Common myeloid progenitor, CD34-positive (primary cell): Measurements from ENCODE around the gene FAS.

Experiments
- CTCF ChIA-PET: fragments of 350-600 bp; sonication (Branson Sonifier 250); formaldehyde crosslinking; loops from one replicate; lab custom pipeline; 2021; ENCODE audit warnings: antibody characterized with exemption; lab: Charles Lee
- POLR2A ChIA-PET: fragments of 350-600 bp; sonication (Branson Sonifier 250); formaldehyde crosslinking; loops from one replicate; lab custom pipeline; 2021; ENCODE audit warnings: antibody characterized with exemption; lab: Charles Lee
- DNase-seq, 3 donors: peaks; one replicate each; pipeline versions ENCODE4 v3.0.0 to v3.0.0-alpha.2; 2013
- H3K27ac ChIP-seq, 2 experiments: 1 replicate in 1 of 2; 2 replicates in 1 of 2; pipeline ENCODE4 v1.7.0; 2013; ENCODE audit warnings: inconsistent platforms in 2 of 2, low read length in 2 of 2, mild to moderate bottlenecking in 2 of 2, low read depth in 1 of 2, moderate library complexity in 1 of 2; ENCODE audit not compliant: severe bottlenecking in 2 of 2, insufficient read depth in 1 of 2, poor library complexity in 1 of 2
- H3K27me3 ChIP-seq, 5 experiments: replicated peaks in 2 of 5; 1 replicate in 3 of 5; 2 replicates in 2 of 5; pipeline versions ENCODE4 v1.6.1 to v1.7.0; 2013; ENCODE audit warnings: low read length in 4 of 5, mild to moderate bottlenecking in 2 of 5, moderate library complexity in 2 of 5, inconsistent platforms in 1 of 5; ENCODE audit not compliant: insufficient read depth in 5 of 5, control insufficient read depth in 4 of 5
- H3K36me3 ChIP-seq, 4 experiments: 1 replicate in 2 of 4; 2 replicates in 2 of 4; pipeline versions ENCODE4 v1.6.1 to v1.7.0; 2013; ENCODE audit warnings: low read length in 3 of 4, control low read depth in 1 of 4, mild to moderate bottlenecking in 1 of 4; ENCODE audit not compliant: control insufficient read depth in 4 of 4, insufficient read depth in 4 of 4
- H3K4me1 ChIP-seq, 4 experiments: 1 replicate in 3 of 4; 2 replicates in 1 of 4; pipeline versions ENCODE4 v1.6.1 to v1.7.1; 2013; ENCODE audit warnings: low read length in 3 of 4, mild to moderate bottlenecking in 3 of 4, control low read depth in 1 of 4, inconsistent platforms in 1 of 4, moderate library complexity in 1 of 4; ENCODE audit not compliant: control insufficient read depth in 4 of 4, insufficient read depth in 4 of 4; ENCODE audit errors: control extremely low read depth in 1 of 4
- H3K4me3 ChIP-seq, 7 experiments: 1 replicate in 4 of 7; 2 replicates in 3 of 7; pipeline versions ENCODE4 v1.5.1 to v1.7.0; 2013; ENCODE audit warnings: mild to moderate bottlenecking in 7 of 7, low read length in 6 of 7, moderate library complexity in 6 of 7, inconsistent platforms in 2 of 7, low read depth in 2 of 7, control low read depth in 1 of 7; ENCODE audit not compliant: insufficient read depth in 4 of 7, control insufficient read depth in 1 of 7; ENCODE audit errors: extremely low read depth in 1 of 7
- H3K9me3 ChIP-seq, 5 experiments: 1 replicate in 4 of 5; 2 replicates in 1 of 5; pipeline versions ENCODE4 v1.6.1 to v1.7.1; 2013; ENCODE audit warnings: low read length in 4 of 5, mild to moderate bottlenecking in 2 of 5, inconsistent platforms in 1 of 5, low read depth in 1 of 5, moderate library complexity in 1 of 5; ENCODE audit not compliant: control insufficient read depth in 4 of 5, insufficient read depth in 2 of 5; ENCODE audit errors: control extremely low read depth in 1 of 5
- WGBS: methylation state at CpG from one replicate; pipeline ENCODE4 v1.1.5; 2013; ENCODE audit not compliant: insufficient coverage; 5-methylcytosine and 5-hydroxymethylcytosine counted together

FAS gene

DNA sequence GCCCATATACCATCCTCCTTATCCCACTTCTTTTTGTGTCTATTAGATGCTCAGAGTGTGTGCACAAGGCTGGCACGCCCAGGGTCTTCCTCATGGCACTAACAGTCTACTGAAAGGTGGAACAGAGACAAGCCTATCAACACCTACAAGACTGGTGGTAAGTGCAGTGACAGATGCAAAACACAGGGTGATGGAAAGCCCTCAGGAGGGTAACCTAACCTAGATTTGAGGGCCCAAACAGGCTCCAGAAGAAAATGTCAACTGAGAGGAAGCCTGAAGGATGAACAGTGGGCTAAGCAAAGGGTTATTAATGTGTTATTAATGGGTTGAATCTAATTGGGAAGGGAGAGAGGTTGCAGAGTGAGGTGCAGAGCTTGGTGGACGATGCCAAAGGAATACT lies 1.2 kb upstream of the FAS start:
- POLR2A ChIA-PET: interaction anchor here (0.7 kb wide), 2 partner anchors 25 to 429 kb away, joined by 3 to 4 read pairs; no protein-coding TSS in a partner anchor
- peak in 1 of 3 donors; percentile 31 for DNase-seq
- Histone ChIP-seq H3K27me3 (no peaks in the 10 kb centered on the region), H3K36me3 (no peaks in the 10 kb centered on the region), H3K9me3 (no peaks in the 10 kb centered on the region), H3K27ac (no peak overlapping the region), H3K4me1 (peaks cover 16 to 55% (median 36%) of the 10 kb centered on the region in 4 experiments), H3K4me3 (peak overlapping the region in 1 of 7 experiments; percentile 84)
- WGBS: 0% methylated on average over 1 of the region's 2 CpGs
- CTCF ChIA-PET: interaction anchor here (0.8 to 5.8 kb wide), 10 partner anchors 10 to 157 kb away, joined by 3 to 58 read pairs (median 4); no protein-coding TSS in a partner anchor

DNA sequence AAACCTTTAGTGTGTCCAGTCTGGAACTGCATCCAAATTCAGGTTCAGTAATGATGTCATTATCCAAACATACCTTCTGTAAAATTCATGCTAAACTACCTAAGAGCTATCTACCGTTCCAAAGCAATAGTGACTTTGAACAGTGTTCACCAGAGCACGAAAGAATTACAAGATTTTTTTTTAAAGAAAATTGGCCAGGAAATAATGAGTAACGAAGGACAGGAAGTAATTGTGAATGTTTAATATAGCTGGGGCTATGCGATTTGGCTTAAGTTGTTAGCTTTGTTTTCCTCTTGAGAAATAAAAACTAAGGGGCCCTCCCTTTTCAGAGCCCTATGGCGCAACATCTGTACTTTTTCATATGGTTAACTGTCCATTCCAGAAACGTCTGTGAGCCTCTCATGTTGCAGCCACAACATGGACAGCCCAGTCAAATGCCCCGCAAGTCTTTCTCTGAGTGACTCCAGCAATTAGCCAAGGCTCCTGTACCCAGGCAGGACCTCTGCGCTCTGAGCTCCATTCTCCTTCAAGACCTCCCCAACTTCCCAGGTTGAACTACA lies 694 bp upstream of the FAS start:
- Histone ChIP-seq H3K4me1 (peaks cover 16 to 55% (median 36%) of the 10 kb centered on the region in 4 experiments), H3K27me3 (no peaks in the 10 kb centered on the region), H3K4me3 (peak overlapping the region; percentile 75 to 98 (median 94)), H3K27ac (peak overlapping the region in 1 of 2 experiments; percentile 88), H3K9me3 (no peaks in the 10 kb centered on the region), H3K36me3 (no peaks in the 10 kb centered on the region)
- ChIA-PET CTCF (interaction anchor here (0.7 to 5.8 kb wide), 15 partner anchors 8 to 226 kb away, joined by 3 to 58 read pairs (median 4); no protein-coding TSS in a partner anchor), POLR2A (interaction anchor here (0.6 to 0.7 kb wide), 3 partner anchors 25 to 628 kb away, joined by 3 to 4 read pairs (median 3); no protein-coding TSS in a partner anchor)
- 15% methylated on average over 7 of the region's 8 CpGs for WGBS
- DNase-seq: peak; percentile 51 to 77 (median 76)

DNA sequence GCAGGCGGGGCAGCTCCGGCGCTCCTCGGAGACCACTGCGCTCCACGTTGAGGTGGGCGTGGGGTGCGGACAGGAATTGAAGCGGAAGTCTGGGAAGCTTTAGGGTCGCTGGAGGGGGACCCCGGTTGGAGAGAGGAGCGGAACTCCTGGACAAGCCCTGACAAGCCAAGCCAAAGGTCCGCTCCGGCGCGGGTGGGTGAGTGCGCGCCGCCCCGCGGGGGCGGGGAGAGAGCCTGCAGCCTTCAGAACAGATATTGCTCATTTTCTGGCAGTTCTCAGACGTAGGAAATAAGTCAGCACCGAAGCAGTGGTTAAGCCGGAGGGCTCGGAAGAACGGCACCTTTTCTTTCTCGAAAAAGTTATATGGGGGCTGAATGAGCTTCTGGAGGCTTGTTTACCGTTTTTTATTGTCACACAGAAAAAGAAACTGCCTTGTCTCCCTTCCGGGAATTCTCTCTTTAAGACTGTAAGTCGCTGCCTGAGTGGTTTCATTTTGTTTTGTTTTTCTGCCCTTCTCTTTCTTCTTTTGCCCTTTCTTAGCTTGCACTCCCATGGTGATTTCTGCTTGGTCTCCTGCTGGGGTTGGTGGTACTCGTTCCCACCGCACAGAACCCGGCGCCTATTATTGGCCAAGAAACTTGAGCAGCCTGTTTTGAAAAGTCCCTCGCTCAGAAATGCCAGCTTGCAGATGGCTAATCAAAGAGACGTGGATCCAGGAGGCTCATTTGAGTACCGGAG lies 732 bp downstream of the FAS start:
- ChIA-PET CTCF (interaction anchor here (1.2 to 5.8 kb wide), 11 partner anchors 9 to 217 kb away, joined by 3 to 58 read pairs (median 6); no protein-coding TSS in a partner anchor), POLR2A (interaction anchor here (0.6 kb wide), 1 partner anchor 12 kb away, joined by 3 read pairs; no protein-coding TSS in a partner anchor)
- Histone ChIP-seq H3K27ac (peak overlapping the region; percentile 48 to 88), H3K36me3 (no peaks in the 10 kb centered on the region), H3K4me1 (peaks cover 17 to 55% (median 36%) of the 10 kb centered on the region in 4 experiments), H3K4me3 (peak overlapping the region; percentile 75 to 98 (median 94)), H3K9me3 (no peaks in the 10 kb centered on the region), H3K27me3 (no peaks in the 10 kb centered on the region)
- peak; percentile 45 to 82 (median 75) for DNase-seq
- under 1% methylated on average over 38 of the region's 38 CpGs for WGBS

DNA sequence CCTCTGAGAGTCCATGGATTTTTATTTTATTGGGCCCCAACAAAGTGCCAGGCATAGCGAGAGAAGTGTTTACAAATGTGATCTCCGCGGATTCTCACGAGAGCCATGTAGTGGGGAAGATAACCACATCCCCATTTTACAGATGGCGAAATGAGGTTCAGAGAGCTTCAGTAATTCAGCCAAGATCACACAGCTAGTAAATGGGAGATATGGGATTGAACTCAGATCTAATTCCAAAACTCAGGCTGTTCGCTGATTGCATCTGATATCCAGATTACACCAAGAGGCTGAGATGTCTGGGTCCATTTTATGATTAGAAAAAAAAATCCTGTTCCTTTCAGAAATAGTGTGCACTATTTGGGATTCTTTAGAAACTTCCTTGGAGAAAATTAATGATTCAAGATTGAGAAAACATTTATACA lies 1.3 kb downstream of the FAS start:
- H3K9me3 ChIP-seq: no peaks in the 10 kb centered on the region
- H3K27ac ChIP-seq: peak overlapping the region; percentile 48 to 88
- H3K4me1 ChIP-seq: peaks cover 19 to 55% (median 39%) of the 10 kb centered on the region in 4 experiments

DNA sequence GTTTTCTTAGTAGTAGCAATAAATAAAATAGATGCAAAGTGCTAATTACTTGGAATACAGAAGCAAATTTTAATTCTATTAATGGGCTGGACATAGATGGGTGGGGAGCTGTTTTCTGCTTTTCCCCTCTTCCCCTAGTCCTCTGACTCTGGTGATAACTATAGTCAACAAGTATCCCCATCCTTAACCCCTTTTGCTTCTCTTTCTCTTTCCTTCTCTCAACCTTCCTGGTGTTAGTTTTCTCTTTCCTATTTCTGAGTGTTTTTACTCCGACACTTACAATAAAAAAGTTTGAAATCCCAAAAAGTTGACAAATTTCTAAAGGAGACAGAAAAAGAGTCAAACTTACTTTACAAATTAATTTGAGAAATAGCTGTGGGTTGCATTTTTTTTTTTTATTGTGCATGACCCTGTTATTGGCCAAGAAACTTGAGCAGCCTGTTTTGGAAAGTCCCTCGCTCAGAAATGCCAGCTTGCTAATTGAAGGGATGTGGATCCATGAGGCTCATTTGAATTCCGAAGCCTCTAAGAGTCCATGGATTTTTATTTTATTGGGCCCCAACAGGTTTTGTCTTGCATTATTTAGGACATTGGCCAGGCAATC lies 2.4 kb downstream of the FAS start:
- Histone ChIP-seq H3K9me3 (no peaks in the 10 kb centered on the region), H3K4me3 (no peak overlapping the region), H3K4me1 (peaks cover 19 to 48% (median 33%) of the 10 kb centered on the region in 4 experiments), H3K36me3 (no peaks in the 10 kb centered on the region), H3K27ac (no peak overlapping the region), H3K27me3 (no peaks in the 10 kb centered on the region)
- no peak for DNase-seq
- 100% methylated on average over 2 of the region's 3 CpGs for WGBS
- POLR2A ChIA-PET: no interaction called here
- CTCF ChIA-PET: interaction anchor here (0.6 to 5.7 kb wide), 9 partner anchors 10 to 224 kb away, joined by 3 to 17 read pairs (median 3); no protein-coding TSS in a partner anchor

More for the DNA sequence above, 1.3 kb downstream of the FAS start:
- DNase-seq: no peak
- peak overlapping the region; percentile 75 to 98 (median 94) for H3K4me3 ChIP-seq
- no peaks in the 10 kb centered on the region for H3K36me3 ChIP-seq
- H3K27me3 ChIP-seq: no peaks in the 10 kb centered on the region
- ChIA-PET CTCF (interaction anchor here (2.0 to 5.8 kb wide), 4 partner anchors 16 to 58 kb away, joined by 6 to 58 read pairs (median 12); no protein-coding TSS in a partner anchor), POLR2A (interaction anchor here (0.6 kb wide), 1 partner anchor 11 kb away, joined by 3 read pairs; no protein-coding TSS in a partner anchor)
- WGBS: 21% methylated on average over 4 of the region's 6 CpGs

DNA sequence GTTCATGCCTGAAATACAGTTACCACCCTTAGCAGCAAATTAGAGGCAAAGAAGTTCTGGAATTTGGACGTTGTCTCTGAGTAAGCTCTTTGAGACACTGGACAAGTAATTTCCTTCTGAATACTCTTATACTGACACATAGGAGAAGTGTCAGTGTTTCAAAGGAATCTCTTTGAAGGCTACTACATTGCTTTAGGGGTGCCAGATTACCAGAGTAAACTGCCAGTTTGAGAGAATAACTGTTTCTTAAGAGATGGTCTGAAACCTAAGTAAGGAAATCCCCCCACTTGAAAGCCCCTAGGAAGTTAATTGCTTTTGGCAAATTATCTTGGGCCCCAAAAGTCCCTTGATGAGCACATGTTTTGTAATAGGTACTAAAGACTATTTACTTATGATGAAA lies 3.4 kb downstream of the FAS start:
- DNase-seq: peak in 1 of 3 donors; percentile 39
- CTCF ChIA-PET: interaction anchor here (1.0 to 3.1 kb wide), 8 partner anchors 9 to 223 kb away, joined by 3 to 8 read pairs (median 4); no protein-coding TSS in a partner anchor
- peaks cover 18 to 42% (median 31%) of the 10 kb centered on the region in 4 experiments for H3K4me1 ChIP-seq

More for the DNA sequence above, 3.4 kb downstream of the FAS start:
- Histone ChIP-seq H3K9me3 (no peaks in the 10 kb centered on the region), H3K27me3 (no peaks in the 10 kb centered on the region), H3K4me3 (no peak overlapping the region), H3K36me3 (no peaks in the 10 kb centered on the region), H3K27ac (no peak overlapping the region)
- POLR2A ChIA-PET: no interaction called here
- WGBS: no CpG with 5 or more reads among the region's 1 CpG
